Activated T-cell treated with anti-CD3 and anti-CD28 coated beads for 1 hour (primary cell): ENCODE results near the gene GHR.
"Not testable (repeated sequence)": the region's sequence is repeated elsewhere in the genome, so short reads cannot be mapped to it uniquely, and the experiment has no call there.

Experiments used
- DNase-seq: peaks from one replicate; pipeline ENCODE4 v3.0.0-alpha.2; 2020; ENCODE audit warnings: low read depth

The GHR gene

GRCh38 chr5:42645138-42645537 is 221.9 kb downstream of the GHR start:
- no peak for DNase-seq

DNA sequence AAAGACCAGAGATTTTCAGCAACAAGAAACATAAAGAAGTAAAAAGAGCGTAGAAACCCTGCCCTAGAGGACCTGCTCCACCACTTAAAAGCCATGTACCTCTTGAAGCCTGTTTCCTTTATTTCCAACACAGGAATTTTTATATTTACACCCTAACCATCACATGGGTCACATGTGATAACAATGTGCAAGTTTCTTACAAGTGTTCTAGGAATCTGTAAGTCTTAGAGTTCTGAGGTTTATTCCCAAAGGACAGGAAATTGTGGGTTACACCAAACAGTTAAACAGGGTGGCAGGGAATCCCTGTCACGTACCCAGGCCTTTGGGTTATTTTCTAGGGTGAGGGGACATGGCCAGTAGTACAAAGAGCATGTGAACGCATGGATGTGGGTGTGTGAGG is 224.8 kb downstream of the GHR start:
- no peak for DNase-seq

- DNase-seq = no peak
Observed at GRCh38 chr5:42648915-42649314, 225.7 kb downstream of the GHR start.

- DNase-seq = no peak
Observed at GRCh38 chr5:42650084-42650483, 226.8 kb downstream of the GHR start.

DNA sequence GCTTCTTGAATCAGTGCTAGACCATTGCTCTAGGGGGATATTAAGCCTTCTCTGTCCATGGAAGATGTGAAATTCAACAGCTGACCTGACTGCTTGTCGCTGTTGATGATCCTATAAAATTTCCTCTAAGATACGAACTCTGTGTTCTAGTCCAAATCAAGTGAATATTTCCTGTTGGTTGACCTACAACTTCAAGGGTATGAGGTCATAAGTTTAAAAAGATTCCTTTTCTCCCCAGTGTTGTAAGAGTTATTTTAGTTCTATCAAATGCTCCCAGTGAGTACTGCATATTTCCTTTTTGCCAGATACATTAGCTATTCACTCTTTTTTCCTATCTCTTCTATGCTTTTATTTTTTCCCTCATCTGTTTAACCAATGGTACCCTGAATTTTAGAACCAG is 230.5 kb downstream of the GHR start:
- DNase-seq = no peak

- DNase-seq = no peak
Observed at GRCh38 chr5:42654645-42655044, 231.4 kb downstream of the GHR start.

GRCh38 chr5:42655982-42656650 is 232.9 kb downstream of the GHR start:
- DNase-seq = no peak

- DNase-seq = no peak
Observed at GRCh38 chr5:42656651-42657015, 233.4 kb downstream of the GHR start.

GRCh38 chr5:42659869-42660268 is 236.6 kb downstream of the GHR start:
- not testable (repeated sequence) for DNase-seq

GRCh38 chr5:42665857-42666256 is 242.6 kb downstream of the GHR start:
- DNase-seq = no peak

- DNase-seq = no peak
Observed at GRCh38 chr5:42666869-42667268, 243.6 kb downstream of the GHR start.

- DNase-seq = no peak
Observed at GRCh38 chr5:42668254-42668653, 245.0 kb downstream of the GHR start.

DNA sequence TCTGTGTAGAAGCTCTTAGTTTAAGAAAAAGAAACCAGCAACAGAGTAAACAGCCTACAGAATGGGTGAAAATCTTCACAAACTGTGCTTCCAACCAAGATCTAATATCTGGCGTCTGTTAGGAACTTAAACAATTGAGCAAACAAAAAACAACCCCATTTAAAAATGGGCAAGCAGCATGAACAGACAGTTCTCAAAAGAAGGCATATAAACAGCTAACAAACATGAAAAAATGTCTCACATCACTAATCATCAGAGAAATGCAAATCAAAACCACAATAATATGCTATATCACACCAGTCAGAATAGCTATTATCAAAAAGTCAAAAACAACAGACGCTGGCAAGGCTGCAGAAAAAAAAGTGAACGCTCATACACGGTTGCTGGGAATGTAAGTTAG is 249.7 kb downstream of the GHR start:
- no peak for DNase-seq

GRCh38 chr5:42675602-42676001 is 252.4 kb downstream of the GHR start:
- DNase-seq = no peak

- DNase-seq = no peak
Observed at GRCh38 chr5:42676362-42676761, 253.1 kb downstream of the GHR start.

DNA sequence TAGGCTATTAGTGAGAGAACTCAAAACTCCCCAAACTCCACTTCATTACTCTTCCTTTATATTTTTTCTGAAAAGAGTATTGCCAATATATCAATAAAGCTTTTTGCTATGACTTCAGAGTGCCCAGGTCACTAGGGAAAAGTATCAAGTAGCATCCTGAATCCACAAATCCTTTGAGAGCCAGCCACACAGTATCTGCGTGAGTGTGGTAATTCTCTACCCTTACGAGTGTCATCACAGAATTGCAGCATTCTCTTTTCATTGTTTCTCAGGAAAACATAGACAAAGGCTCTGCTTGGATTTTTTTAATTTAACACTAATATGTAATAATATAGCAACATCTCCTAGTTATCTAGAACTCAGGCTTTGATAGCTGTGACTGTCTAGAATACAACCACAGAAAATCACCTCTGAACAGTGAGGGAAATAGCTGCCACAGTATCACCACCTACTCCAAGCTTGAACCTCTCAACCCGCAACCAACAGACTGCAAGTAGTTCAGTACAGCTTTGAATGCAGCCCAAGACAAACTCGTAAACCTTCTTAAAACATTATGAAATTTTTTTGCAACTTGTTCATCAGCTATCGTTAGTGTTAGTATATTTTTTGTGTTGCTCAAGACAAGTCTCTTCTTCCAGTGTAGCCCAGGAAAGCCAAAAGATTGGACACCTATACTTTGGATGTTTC is 254.1 kb downstream of the GHR start:
- no peak for DNase-seq

DNA sequence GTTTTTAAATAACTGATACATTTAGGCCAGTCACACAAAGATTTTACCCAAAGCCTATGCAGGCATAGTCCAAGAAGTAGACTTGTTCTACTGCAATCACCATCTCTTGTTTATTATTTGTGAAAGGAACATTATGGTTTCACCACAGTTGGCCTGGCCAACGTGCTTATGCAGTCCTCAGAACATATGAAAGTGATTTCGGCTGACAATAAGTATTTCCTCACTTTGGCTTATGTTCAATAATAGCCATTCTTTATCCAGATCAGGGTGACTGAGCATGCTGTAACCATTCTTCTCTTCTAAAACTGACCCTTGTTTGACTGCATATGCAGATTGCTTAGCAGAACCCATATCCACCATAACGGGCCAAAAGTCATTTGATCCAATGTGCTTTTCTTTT is 256.8 kb downstream of the GHR start:
- no peak for DNase-seq

DNA sequence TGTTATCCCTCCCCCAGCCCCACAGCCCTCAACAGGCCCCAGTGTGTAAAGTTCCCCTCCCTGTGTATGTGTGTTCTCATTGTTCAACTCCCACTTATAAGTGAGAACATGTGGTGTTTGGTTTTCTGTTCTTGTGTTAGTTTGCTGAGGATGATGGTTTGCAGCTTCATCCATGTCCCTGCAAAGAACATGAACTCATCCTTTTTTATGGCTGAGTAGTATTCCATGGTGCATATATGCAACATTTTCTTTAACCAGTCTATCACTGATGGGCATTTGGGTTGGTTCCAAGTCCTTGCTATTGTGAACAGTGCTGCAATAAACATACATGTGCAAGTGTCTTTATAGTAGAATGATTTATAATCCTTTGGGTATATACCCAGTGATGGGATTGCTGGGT is 261.8 kb downstream of the GHR start:
- not testable (repeated sequence) for DNase-seq

- DNase-seq = no peak
Observed at GRCh38 chr5:42689391-42689790, 266.2 kb downstream of the GHR start.

GRCh38 chr5:42691413-42691937 is 268.2 kb downstream of the GHR start:
- DNase-seq = no peak

DNA sequence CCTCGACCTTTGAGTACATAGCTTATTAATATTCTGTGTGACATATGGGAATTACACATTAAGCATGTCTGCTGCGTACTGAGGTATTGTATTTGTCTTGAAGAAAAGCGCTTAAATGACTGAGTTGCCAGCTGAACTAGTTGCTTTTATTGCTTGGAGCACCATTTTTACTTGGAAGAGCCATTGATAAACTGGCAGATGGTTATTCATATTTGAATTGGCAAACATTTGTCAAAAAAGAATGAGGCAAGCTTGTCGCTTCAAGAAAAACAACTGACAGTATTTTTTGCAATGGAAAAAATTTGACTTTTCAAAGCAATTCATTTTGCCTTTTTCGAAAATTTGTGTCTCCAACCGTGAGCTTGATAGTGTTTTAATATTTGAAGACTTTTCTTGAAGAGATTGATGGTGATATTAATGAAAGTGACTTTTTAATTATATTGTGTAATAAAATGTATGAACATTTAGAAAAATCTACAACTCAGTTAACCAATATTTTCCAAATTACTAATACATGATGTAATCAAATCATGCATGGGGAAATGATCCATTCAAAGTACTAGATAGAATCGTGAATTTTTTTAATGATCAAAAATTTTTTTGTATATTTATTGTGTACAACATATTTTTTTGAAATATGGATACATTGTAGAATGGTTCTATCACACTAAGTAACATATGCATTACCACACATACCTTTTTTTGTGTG is 278.3 kb downstream of the GHR start:
- no peak for DNase-seq

DNA sequence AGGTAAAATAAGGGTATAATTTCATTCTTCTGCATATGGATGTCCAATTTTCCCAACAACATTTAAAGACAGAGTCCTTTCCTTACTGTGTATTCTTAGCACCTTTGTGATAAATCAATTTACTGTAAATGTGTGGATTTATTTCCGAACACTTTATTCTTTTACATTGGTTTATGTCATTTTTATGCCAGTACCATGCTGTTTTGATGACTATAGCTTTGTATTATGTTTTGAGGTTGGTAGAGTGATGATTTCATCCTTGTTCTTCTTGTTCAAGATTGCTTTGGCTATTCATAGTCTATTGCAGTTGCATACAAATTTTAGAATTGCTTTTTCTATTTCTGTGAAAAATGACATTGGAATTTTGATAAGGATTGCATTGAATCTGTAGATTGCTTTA is 280.0 kb downstream of the GHR start:
- DNase-seq = no peak

DNA sequence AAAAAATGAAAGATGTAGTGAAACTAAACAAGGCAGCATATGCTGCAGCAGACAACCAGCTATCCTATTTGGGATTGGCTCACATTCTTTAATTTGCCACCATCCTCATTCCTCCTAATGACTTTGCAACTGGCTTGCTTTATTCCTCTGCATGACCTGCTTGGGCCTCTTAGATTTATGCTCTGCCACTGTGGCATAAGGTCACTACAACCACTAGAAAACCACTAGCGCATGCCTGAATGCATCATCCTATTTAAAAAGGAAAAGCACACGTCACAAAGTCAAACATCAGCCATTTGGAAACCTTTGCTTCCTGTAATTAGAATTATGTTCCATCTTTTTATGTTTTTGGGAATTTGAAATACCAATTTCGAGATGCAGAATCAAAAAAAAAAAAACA is 292.5 kb downstream of the GHR start:
- DNase-seq = no peak
